Neural cell (in vitro differentiated cells): ENCODE results near the gene PLEKHA8.

ENCODE experiments used
- EP300 ChIP-seq: fragments of 450-650 bp; conservative IDR thresholded peaks from 2 replicates; pipeline ENCODE4 v1.6.1; 2014; ENCODE audit warnings: antibody characterized with exemption, mild to moderate bottlenecking, moderate library complexity; ENCODE audit not compliant: poor library complexity, severe bottlenecking
- EZH2 ChIP-seq: fragments of 200-600, 300-800 bp; shearing (Covaris generic), sonication (generic); IDR thresholded peaks from 2 replicates; pipeline ENCODE4 v1.6.1; 2014; ENCODE audit warnings: antibody characterized with exemption, low read length, borderline replicate concordance, mild to moderate bottlenecking; ENCODE audit not compliant: insufficient read depth, poor library complexity, severe bottlenecking
- MXI1 ChIP-seq: fragments of 450-650 bp; conservative IDR thresholded peaks from 2 replicates; pipeline ENCODE4 v1.6.1; 2014; ENCODE audit warnings: antibody characterized with exemption, mild to moderate bottlenecking; ENCODE audit not compliant: poor library complexity, severe bottlenecking
- POLR2AphosphoS5 ChIP-seq: IDR thresholded peaks from 2 replicates; pipeline ENCODE4 v1.6.1; 2012
- RAD21 ChIP-seq: fragments of 450-650 bp; conservative IDR thresholded peaks from 2 replicates; pipeline ENCODE4 v1.6.1; 2014; ENCODE audit warnings: antibody characterized with exemption, mild to moderate bottlenecking, moderate library complexity
- SMC3 ChIP-seq: fragments of 450-650 bp; conservative IDR thresholded peaks from 2 replicates; pipeline ENCODE4 v1.6.1; 2014; ENCODE audit warnings: antibody characterized with exemption, mild to moderate bottlenecking, moderate library complexity; ENCODE audit not compliant: poor library complexity
- TAF1 ChIP-seq: IDR thresholded peaks from 2 replicates; pipeline ENCODE4 v1.6.1; 2012; ENCODE audit warnings: low read depth
- TF ChIP-seq, protein P1 (sequence below): fragments of 450-650 bp; IDR thresholded peaks from 2 replicates; pipeline ENCODE4 v1.5.1; 2014; ENCODE audit warnings: antibody characterized with exemption, mild to moderate bottlenecking, moderate library complexity; ENCODE audit not compliant: poor library complexity, severe bottlenecking

DNA sequence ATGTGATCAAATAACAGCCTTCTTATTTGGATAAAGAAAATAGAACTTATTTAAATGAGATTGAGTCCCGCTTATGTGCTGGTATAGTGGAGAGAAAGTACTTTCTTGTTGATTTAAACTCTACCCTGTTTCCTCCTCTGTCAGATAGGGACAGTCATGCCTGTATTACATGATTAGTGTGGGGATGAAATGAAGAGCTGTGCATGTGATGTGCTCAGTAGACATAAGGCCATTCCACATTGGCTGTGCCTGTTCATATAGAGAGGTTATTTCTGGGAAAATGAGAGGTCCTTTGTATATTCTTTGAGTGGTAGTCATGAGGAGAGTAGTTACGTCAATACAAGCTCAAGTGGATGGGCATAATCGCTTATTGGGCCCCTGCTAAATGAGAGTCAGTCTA lies 112.2 kb downstream of the PLEKHA8 start:
- TF ChIP-seq EZH2 (no peak), EP300 (no peak), TAF1 (no peak), POLR2AphosphoS5 (no peak), RAD21 (no peak), MXI1 (no peak), SMC3 (no peak)
- TF ChIP-seq, protein P1, sequence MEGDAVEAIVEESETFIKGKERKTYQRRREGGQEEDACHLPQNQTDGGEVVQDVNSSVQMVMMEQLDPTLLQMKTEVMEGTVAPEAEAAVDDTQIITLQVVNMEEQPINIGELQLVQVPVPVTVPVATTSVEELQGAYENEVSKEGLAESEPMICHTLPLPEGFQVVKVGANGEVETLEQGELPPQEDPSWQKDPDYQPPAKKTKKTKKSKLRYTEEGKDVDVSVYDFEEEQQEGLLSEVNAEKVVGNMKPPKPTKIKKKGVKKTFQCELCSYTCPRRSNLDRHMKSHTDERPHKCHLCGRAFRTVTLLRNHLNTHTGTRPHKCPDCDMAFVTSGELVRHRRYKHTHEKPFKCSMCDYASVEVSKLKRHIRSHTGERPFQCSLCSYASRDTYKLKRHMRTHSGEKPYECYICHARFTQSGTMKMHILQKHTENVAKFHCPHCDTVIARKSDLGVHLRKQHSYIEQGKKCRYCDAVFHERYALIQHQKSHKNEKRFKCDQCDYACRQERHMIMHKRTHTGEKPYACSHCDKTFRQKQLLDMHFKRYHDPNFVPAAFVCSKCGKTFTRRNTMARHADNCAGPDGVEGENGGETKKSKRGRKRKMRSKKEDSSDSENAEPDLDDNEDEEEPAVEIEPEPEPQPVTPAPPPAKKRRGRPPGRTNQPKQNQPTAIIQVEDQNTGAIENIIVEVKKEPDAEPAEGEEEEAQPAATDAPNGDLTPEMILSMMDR: no peak
